MCF 10A (cell line): ENCODE data around the gene RSPRY1. TPM values are rescaled to one million over a fixed set of nuclear protein-coding genes. Genes with fewer than 3 reads are reported as not detected.

ENCODE experiments used
- BruUV-seq: library from RNA; stranded (reverse); fragments of 400-500 nt; replicated peaks from 2 replicates; lab custom pipeline; 2021; lab: Mats Ljungman, UMichigan
- CTCF ChIA-PET: fragments of 300-600 bp; sonication (Branson Sonifier 250); formaldehyde crosslinking; extraction: SDS; loops from one replicate; lab custom pipeline; 2021; ENCODE audit warnings: antibody characterized with exemption, inconsistent platforms; lab: Yijun Ruan, JAX
- POLR2A ChIA-PET: fragments of 300-600, 350-650 bp; sonication (Branson Sonifier 250); formaldehyde crosslinking; extraction: SDS; loops from one replicate; lab custom pipeline; 2020; ENCODE audit warnings: antibody characterized with exemption, inconsistent platforms; lab: Yijun Ruan, JAX
- DNase-seq: peaks from one replicate; pipeline ENCODE4 v3.0.0-alpha.2; 2018; ENCODE audit not compliant: unreplicated experiment
- H3K27ac Mint-ChIP-seq: one replicate; pipeline ENCODE4 v1.8.0; 2022; ENCODE audit warnings: mild to moderate bottlenecking, low read depth, mixed read lengths; ENCODE audit not compliant: unreplicated experiment
- H3K27me3 Mint-ChIP-seq: one replicate; pipeline ENCODE4 v1.8.0; 2022; ENCODE audit warnings: mixed read lengths; ENCODE audit not compliant: insufficient read depth, unreplicated experiment
- H3K36me3 Mint-ChIP-seq: one replicate; pipeline ENCODE4 v1.8.0; 2022; ENCODE audit warnings: mild to moderate bottlenecking, moderate library complexity, mixed read lengths; ENCODE audit not compliant: insufficient read depth, unreplicated experiment
- H3K4me1 Mint-ChIP-seq: one replicate; pipeline ENCODE4 v1.8.0; 2022; ENCODE audit warnings: mixed read lengths; ENCODE audit not compliant: insufficient read depth, unreplicated experiment
- H3K4me3 Mint-ChIP-seq: one replicate; pipeline ENCODE4 v1.8.0; 2022; ENCODE audit warnings: mild to moderate bottlenecking, moderate library complexity, mixed read lengths; ENCODE audit not compliant: unreplicated experiment
- H3K9me3 Mint-ChIP-seq: one replicate; pipeline ENCODE4 v1.8.0; 2022; ENCODE audit warnings: mixed read lengths; ENCODE audit not compliant: unreplicated experiment
- CTCF ChIP-seq: fragments of 200-600 bp; IDR thresholded peaks from one replicate; pipeline ENCODE4 v1.8.0; 2022; ENCODE audit warnings: antibody characterized with exemption, mild to moderate bottlenecking; ENCODE audit not compliant: unreplicated experiment
- intact Hi-C: fragments of 100-400 bp; cut with micrococcal nuclease; formaldehyde crosslinking; loops from 2 replicates; pipeline ENCODE4 v1.14.1; 2022
- total RNA-seq: library from RNA; stranded (reverse); gene quantifications from 2 replicates; pipeline ENCODE4 v1.2.3, GENCODE V29; 2022

RSPRY1 gene
- total RNA-seq, 1 experiment from 2014 or later: 55.9 TPM

DNA sequence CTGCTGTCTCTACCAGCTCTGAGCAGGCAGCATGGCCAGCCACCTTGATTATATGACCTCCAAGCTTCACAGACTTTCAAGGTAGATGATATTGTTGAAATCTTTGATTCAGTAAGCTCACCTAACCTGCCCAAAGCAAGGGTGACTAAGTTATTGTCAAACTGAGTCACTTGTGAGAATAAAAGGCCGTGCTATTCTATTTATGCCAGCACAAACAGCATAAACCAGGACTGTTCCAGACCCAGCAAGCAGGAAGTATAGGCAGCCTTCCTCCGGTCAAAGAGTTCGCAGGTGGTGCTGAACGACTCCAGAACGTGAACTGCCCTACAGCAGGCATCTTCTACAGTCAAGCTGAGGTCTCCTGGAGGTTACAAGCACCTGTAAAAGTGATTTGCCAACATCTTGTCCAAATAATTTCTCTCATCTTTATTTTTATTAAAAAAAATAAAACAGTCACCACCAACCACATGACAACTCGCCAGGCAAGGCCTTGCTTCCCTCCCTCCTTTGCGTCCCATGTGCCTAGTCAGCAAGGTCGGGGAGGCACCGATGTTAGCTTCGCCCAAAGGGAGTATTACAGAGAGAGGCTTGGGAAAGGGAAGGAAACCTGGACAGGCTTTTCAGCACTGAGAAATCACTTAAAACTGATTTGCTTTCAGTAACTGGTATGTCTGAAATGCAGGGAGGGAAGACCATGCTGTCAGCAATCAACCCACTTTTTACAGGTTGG, 69.7 kb downstream of the RSPRY1 start:
- BruUV-seq: no TSS peak
- H3K36me3 Mint-ChIP-seq: peaks cover 72% of the 10 kb centered on the region
- H3K27ac Mint-ChIP-seq: no peak overlapping the region
- no peak for TF ChIP-seq CTCF
- H3K4me1 Mint-ChIP-seq: peaks cover 14% of the 10 kb centered on the region
- CTCF ChIA-PET: interaction anchor here (0.6 to 1.3 kb wide), 6 partner anchors 9 to 72 kb away, joined by 3 to 5 read pairs (median 3); no protein-coding TSS in a partner anchor
- intact Hi-C loops: no loop called here
- H3K9me3 Mint-ChIP-seq: no peaks in the 10 kb centered on the region
- H3K27me3 Mint-ChIP-seq: no peaks in the 10 kb centered on the region
- H3K4me3 Mint-ChIP-seq: no peak overlapping the region
- POLR2A ChIA-PET: interaction anchor here (0.7 to 5.4 kb wide), 7 partner anchors 10 to 68 kb away, joined by 3 to 42 read pairs (median 8); partner anchors contain the start of gene ARL2BP
- peak; percentile 27 for DNase-seq

GRCh38 chr16:57256601-57257395, 70.7 kb downstream of the RSPRY1 start:
- H3K27me3 Mint-ChIP-seq: no peaks in the 10 kb centered on the region
- DNase-seq: no peak
- no peak overlapping the region for H3K27ac Mint-ChIP-seq
- H3K4me3 Mint-ChIP-seq: no peak overlapping the region
- BruUV-seq: no TSS peak
- no peaks in the 10 kb centered on the region for H3K9me3 Mint-ChIP-seq
- peaks cover 16% of the 10 kb centered on the region for H3K4me1 Mint-ChIP-seq
- TF ChIP-seq CTCF: no peak
- ChIA-PET POLR2A (interaction anchor here (0.6 to 5.4 kb wide), 6 partner anchors 9 to 656 kb away, joined by 3 to 42 read pairs (median 9); partner anchors contain the start of gene ARL2BP), CTCF (interaction anchor here (0.6 to 1.3 kb wide), 4 partner anchors 19 to 263 kb away, joined by 3 to 5 read pairs (median 4); no protein-coding TSS in a partner anchor)
- peaks cover 63% of the 10 kb centered on the region for H3K36me3 Mint-ChIP-seq
- intact Hi-C loops: no loop called here

GRCh38 chr16:57257455-57258070, 71.4 kb downstream of the RSPRY1 start:
- no TSS peak for BruUV-seq
- Mint-ChIP-seq H3K9me3 (no peaks in the 10 kb centered on the region), H3K27ac (no peak overlapping the region), H3K4me1 (peaks cover 11% of the 10 kb centered on the region), H3K4me3 (no peak overlapping the region), H3K36me3 (peaks cover 55% of the 10 kb centered on the region), H3K27me3 (no peaks in the 10 kb centered on the region)
- DNase-seq: no peak
- no peak for TF ChIP-seq CTCF
- ChIA-PET POLR2A (interaction anchor here (0.7 to 3.0 kb wide), 2 partner anchors 12 to 17 kb away, joined by 4 to 27 read pairs; partner anchors contain the start of gene ARL2BP), CTCF (interaction anchor here (0.6 to 1.1 kb wide), 3 partner anchors 20 to 262 kb away, joined by 3 to 5 read pairs (median 4); no protein-coding TSS in a partner anchor)
- intact Hi-C loops: no loop called here
